Measurements from ENCODE around the gene MOK. TPM values are rescaled to one million over a fixed set of nuclear protein-coding genes. Genes with fewer than 3 reads are reported as not detected.

MOK gene
- total and polyA plus RNA-seq, 9 donors = 20.0 to 51.1 (median 23.8) TPM

DNA sequence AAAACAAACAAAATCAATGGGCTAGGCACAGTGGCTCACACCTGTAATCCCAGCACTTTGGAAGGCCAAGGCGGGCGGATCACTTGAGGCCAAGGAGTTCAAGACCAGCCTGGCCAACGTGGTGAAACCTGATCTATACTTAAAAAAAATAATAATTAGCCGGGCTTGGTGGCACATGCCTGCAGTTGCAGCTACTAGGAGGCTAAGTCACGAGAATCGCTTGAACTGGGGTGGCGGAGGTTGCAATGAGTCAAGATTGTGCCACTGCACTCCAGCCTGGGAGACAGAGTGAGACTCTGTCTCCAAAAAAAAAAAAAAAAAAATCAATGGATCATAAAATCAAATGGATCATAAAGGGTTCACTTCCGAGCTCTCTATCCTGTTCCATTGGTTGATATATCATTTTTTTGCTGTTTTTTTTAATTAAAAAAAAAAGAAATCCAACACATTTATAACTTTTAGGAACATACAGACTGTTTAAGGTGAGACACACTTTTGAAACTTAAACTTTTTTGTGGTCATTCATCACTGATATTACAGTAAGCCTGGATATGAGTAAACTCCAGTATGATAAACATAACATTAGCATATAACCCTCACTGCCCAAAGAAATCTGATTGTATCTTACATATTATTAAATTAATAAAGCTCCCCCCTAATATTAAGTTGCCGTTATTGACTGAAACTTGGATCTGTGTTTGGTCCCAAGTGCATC, 22.1 kb downstream of the MOK start:
- 83 to 91% (median 91%) methylated on average over 9 of the region's 9 CpGs for whole genome bisulfite sequencing, 3 donors
- H3K27ac ChIP-seq = no peak overlapping the region
- H3K4me3 ChIP-seq = no peak overlapping the region
- TF ChIP-seq EP300 (IDR thresholded peaks at IDR 0.05) (no peak), POLR2A (IDR thresholded peaks at IDR 0.05) (no peak)
- TF ChIP-seq, protein P1, sequence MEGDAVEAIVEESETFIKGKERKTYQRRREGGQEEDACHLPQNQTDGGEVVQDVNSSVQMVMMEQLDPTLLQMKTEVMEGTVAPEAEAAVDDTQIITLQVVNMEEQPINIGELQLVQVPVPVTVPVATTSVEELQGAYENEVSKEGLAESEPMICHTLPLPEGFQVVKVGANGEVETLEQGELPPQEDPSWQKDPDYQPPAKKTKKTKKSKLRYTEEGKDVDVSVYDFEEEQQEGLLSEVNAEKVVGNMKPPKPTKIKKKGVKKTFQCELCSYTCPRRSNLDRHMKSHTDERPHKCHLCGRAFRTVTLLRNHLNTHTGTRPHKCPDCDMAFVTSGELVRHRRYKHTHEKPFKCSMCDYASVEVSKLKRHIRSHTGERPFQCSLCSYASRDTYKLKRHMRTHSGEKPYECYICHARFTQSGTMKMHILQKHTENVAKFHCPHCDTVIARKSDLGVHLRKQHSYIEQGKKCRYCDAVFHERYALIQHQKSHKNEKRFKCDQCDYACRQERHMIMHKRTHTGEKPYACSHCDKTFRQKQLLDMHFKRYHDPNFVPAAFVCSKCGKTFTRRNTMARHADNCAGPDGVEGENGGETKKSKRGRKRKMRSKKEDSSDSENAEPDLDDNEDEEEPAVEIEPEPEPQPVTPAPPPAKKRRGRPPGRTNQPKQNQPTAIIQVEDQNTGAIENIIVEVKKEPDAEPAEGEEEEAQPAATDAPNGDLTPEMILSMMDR (IDR thresholded peaks at IDR 0.05) = no peak
- intact Hi-C loops (cut with DNase I) = no loop called here
- H3K36me3 ChIP-seq = no peaks in the 10 kb centered on the region
- H3K27me3 ChIP-seq = no peaks in the 10 kb centered on the region
- DNase-seq = no peak
- H3K4me1 ChIP-seq (ENCODE audit: insufficient read depth) = no peaks in the 10 kb centered on the region
- no peaks in the 10 kb centered on the region for H3K9me3 ChIP-seq

DNA sequence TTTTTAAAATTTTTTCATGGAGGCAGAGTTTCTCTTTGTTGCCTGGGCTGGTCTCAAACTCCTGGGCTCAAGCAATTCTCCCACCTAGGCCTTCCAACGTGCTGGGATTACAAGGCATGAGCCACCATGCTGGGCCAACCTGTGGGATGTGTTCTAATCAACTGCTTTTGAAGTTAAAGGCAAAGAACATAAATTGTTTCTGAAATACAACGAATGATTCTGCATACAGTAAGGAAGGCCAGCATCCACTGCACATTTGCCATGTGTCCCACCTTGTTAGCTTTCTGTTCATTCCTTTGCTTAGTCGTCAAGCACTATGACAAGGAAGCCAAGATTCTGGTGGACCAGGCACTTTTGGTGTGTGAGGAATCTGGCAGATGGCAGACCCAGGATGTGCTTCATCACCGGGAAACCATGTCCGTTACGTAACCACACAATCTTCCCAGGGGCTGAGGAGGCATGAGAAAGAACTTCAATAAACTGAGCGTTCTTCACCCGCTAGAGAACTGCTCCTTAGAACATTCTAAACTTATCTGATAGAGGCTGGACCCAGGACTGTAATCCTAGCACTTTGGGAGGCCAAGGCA, 24.5 kb downstream of the MOK start:
- no peak overlapping the region for H3K27ac ChIP-seq
- no peaks in the 10 kb centered on the region for H3K36me3 ChIP-seq
- no peaks in the 10 kb centered on the region for H3K4me1 ChIP-seq (ENCODE audit: insufficient read depth)
- no peak overlapping the region for H3K4me3 ChIP-seq
- DNase-seq = no peak
- intact Hi-C loops (cut with DNase I) = no loop called here
- no peak for TF ChIP-seq POLR2A (IDR thresholded peaks at IDR 0.05)
- no peak for TF ChIP-seq EP300 (IDR thresholded peaks at IDR 0.05)
- TF ChIP-seq, protein P1 (IDR thresholded peaks at IDR 0.05) = no peak
- H3K9me3 ChIP-seq = no peaks in the 10 kb centered on the region
- no peaks in the 10 kb centered on the region for H3K27me3 ChIP-seq
- WGBS, 3 donors = 92 to 94% (median 92%) methylated on average over 8 of the region's 8 CpGs

DNA sequence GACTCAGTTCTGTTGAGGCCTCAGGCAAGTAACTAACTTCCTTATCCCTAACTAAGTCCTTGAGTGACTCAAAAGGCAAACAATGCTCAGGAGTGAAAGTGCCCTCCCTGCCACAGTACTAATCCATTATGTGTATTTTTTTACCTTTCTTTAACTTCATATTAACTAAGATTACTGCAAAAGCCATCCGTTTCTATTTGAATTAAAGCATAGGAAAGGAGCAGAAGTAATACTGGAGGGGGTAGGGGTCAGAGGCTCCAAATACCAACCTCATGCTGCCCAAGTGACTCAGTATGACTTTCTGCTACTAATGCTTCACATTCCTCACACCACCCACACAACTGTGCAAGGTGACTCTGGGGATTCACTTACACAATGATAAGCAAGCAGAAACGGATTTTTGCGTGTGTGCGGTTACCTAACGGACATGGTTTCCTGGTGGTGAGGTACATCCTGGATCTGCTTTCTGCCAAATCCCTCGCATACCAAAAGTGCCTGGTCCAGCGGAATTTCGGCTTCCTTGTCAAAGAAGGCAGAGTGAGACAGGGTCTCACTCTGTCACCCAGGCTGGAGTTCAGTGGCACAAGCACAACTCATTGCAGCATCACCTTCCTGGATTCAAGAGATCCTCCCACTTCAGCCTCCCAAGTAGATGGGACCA, 25.1 kb downstream of the MOK start:
- Histone ChIP-seq H3K9me3 (no peaks in the 10 kb centered on the region), H3K4me1 (ENCODE audit: insufficient read depth) (no peaks in the 10 kb centered on the region), H3K4me3 (no peak overlapping the region), H3K36me3 (no peaks in the 10 kb centered on the region), H3K27me3 (no peaks in the 10 kb centered on the region), H3K27ac (no peak overlapping the region)
- DNase-seq = no peak
- TF ChIP-seq EP300 (IDR thresholded peaks at IDR 0.05) (no peak), POLR2A (IDR thresholded peaks at IDR 0.05) (no peak)
- TF ChIP-seq, protein P1 (IDR thresholded peaks at IDR 0.05) = no peak
- 78 to 90% (median 85%) methylated on average over 8 of the region's 8 CpGs for WGBS, 3 donors
- intact Hi-C loops (cut with DNase I) = no loop called here

DNA sequence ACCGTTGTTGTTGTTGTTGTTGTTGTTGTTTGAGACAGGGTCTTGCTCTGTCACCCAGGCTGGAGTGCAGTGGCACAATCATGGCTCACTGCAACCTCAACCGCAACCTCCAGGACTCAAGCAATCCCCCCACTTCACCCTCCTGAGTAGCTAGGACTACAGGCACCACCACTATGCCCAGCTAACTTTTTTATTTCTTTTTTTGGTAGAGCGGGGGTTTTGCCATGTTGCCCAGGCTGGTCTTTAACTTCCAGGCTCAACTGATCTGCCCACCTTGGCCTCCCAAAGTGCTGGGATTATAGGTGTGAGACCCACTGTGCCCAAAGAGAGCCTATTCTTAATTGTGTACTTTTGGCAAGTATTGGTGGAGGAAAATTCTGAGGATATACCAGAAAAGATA, 25.7 kb downstream of the MOK start:
- no peaks in the 10 kb centered on the region for H3K27me3 ChIP-seq
- H3K4me1 ChIP-seq (ENCODE audit: insufficient read depth) = no peaks in the 10 kb centered on the region
- H3K9me3 ChIP-seq = no peaks in the 10 kb centered on the region
- no peak for DNase-seq
- intact Hi-C loops (cut with DNase I) = no loop called here
- no peak overlapping the region for H3K4me3 ChIP-seq
- TF ChIP-seq, protein P1 (IDR thresholded peaks at IDR 0.05) = no peak
- TF ChIP-seq POLR2A (IDR thresholded peaks at IDR 0.05) = no peak
- TF ChIP-seq EP300 (IDR thresholded peaks at IDR 0.05) = no peak
- H3K36me3 ChIP-seq = no peaks in the 10 kb centered on the region
- 93 to 99% (median 97%) methylated on average over 3 of the region's 3 CpGs for WGBS, 3 donors
- no peak overlapping the region for H3K27ac ChIP-seq

Data from ovary (tissue), 9 donors.